ENCODE results near the gene EMP2. TPM values are rescaled to one million over a fixed set of nuclear protein-coding genes. Genes with fewer than 3 reads are reported as not detected.
"Not testable (repeated sequence)": the region's sequence is repeated elsewhere in the genome, so short reads cannot be mapped to it uniquely, and the experiment has no call there.

Gene EMP2
- total RNA-seq, 2 donors from 2014 or later = 63.4 to 65.2 TPM

GRCh38 chr16:10535461-10535860 is 44.9 kb downstream of the EMP2 start:
- intact Hi-C loops (cut with DNase I) = no loop called here
- ATAC-seq (no peak), DNase-seq (no peak)

- no peak for ATAC-seq
- DNase-seq = no peak
- intact Hi-C loops (cut with DNase I) = no loop called here
These were observed 45.6 kb downstream of the EMP2 start for GRCh38 chr16:10534748-10535147.

- ATAC-seq; DNase-seq; intact Hi-C loops (cut with DNase I): not testable (repeated sequence)
These were observed 46.8 kb downstream of the EMP2 start for GRCh38 chr16:10533612-10534011.

GRCh38 chr16:10531582-10531981 is 48.8 kb downstream of the EMP2 start:
- intact Hi-C loops (cut with DNase I) = no loop called here
- ATAC-seq (no peak), DNase-seq (no peak)

GRCh38 chr16:10530685-10531084 is 49.7 kb downstream of the EMP2 start:
- intact Hi-C loops (cut with DNase I) = no loop called here
- ATAC-seq (peak; percentile 41 to 84), DNase-seq (no peak)

- intact Hi-C loops (cut with DNase I) = loop anchor here in 1 of 2 donors (10.0 kb wide), 1 partner anchor 45 kb away; no protein-coding TSS in a partner anchor
- DNase-seq (no peak), ATAC-seq (peak in 1 of 2 donors; percentile 74)
These were observed 50.3 kb downstream of the EMP2 start for GRCh38 chr16:10529895-10530669.

GRCh38 chr16:10528635-10529034 is 51.8 kb downstream of the EMP2 start:
- intact Hi-C loops (cut with DNase I) = loop anchor here in 1 of 2 donors (10.0 kb wide), 1 partner anchor 46 kb away; no protein-coding TSS in a partner anchor
- DNase-seq (no peak), ATAC-seq (no peak)

- DNase-seq (no peak), ATAC-seq (no peak)
- intact Hi-C loops (cut with DNase I) = loop anchor here in 1 of 2 donors (10.0 kb wide), 1 partner anchor 48 kb away; no protein-coding TSS in a partner anchor
These were observed 53.4 kb downstream of the EMP2 start for GRCh38 chr16:10526962-10527361.

- DNase-seq (no peak), ATAC-seq (no peak)
- intact Hi-C loops (cut with DNase I) = loop anchor here in 1 of 2 donors (10.0 kb wide), 1 partner anchor 49 kb away; no protein-coding TSS in a partner anchor
These were observed 55.1 kb downstream of the EMP2 start for GRCh38 chr16:10525214-10525825.

- intact Hi-C loops (cut with DNase I) = loop anchor here in 1 of 2 donors (10.0 kb wide), 1 partner anchor 52 kb away; no protein-coding TSS in a partner anchor
- DNase-seq = no peak
- no peak for ATAC-seq
These were observed 57.4 kb downstream of the EMP2 start for GRCh38 chr16:10522966-10523365.

- peak; percentile 51 for DNase-seq
- ATAC-seq = peak; percentile 79 to 82
- intact Hi-C loops (cut with DNase I) = loop anchor here (2.0 to 10.0 kb wide), 2 partner anchors 53 to 215 kb away; no protein-coding TSS in a partner anchor
These were observed 58.6 kb downstream of the EMP2 start for GRCh38 chr16:10521681-10522274.

- intact Hi-C loops (cut with DNase I) = loop anchor here (2.0 to 10.0 kb wide), 2 partner anchors 54 to 216 kb away; no protein-coding TSS in a partner anchor
- ATAC-seq = no peak
- no peak for DNase-seq
These were observed 59.4 kb downstream of the EMP2 start for GRCh38 chr16:10520869-10521578.

GRCh38 chr16:10519929-10520868 is 60.2 kb downstream of the EMP2 start:
- ATAC-seq = no peak
- intact Hi-C loops (cut with DNase I) = loop anchor here (2.0 to 10.0 kb wide), 3 partner anchors 55 to 397 kb away; no protein-coding TSS in a partner anchor
- no peak for DNase-seq

GRCh38 chr16:10519297-10519696 is 61.1 kb downstream of the EMP2 start:
- intact Hi-C loops (cut with DNase I) = loop anchor here in 1 of 2 donors (5.0 kb wide), 1 partner anchor 398 kb away; no protein-coding TSS in a partner anchor
- no peak for DNase-seq
- ATAC-seq = no peak

- DNase-seq (no peak), ATAC-seq (no peak)
- intact Hi-C loops (cut with DNase I) = loop anchor here in 1 of 2 donors (5.0 kb wide), 1 partner anchor 399 kb away; no protein-coding TSS in a partner anchor
These were observed 61.8 kb downstream of the EMP2 start for GRCh38 chr16:10518479-10519041.

GRCh38 chr16:10517868-10518267 is 62.5 kb downstream of the EMP2 start:
- DNase-seq (no peak), ATAC-seq (no peak)
- intact Hi-C loops (cut with DNase I) = loop anchor here in 1 of 2 donors (5.0 kb wide), 1 partner anchor 399 kb away; no protein-coding TSS in a partner anchor

- ATAC-seq (peak; percentile 56 to 68), DNase-seq (no peak)
- intact Hi-C loops (cut with DNase I) = loop anchor here in 1 of 2 donors (2.0 to 5.0 kb wide), 2 partner anchors 222 to 403 kb away; no protein-coding TSS in a partner anchor
These were observed 65.9 kb downstream of the EMP2 start for GRCh38 chr16:10514369-10515055.
